Effector memory CD8-positive, alpha-beta T cell (primary cell): ENCODE data around the gene DNAI2.
A peak's percentile ranks its signal among the peaks of the same experiment; 100 is the strongest.

ENCODE experiments used
- ATAC-seq: fragments of 150-1000 bp; cut with Tn5 transposase; replicated peaks from 2 replicates; pipeline ENCODE4 v1.10.0; 2021; ENCODE audit warnings: mild to moderate bottlenecking, moderate library complexity
- DNase-seq, 3 experiments: peaks; one replicate each; pipeline ENCODE4 v3.0.0; 2021
- H3K27ac Mint-ChIP-seq, 2 donors: one replicate each; pipeline ENCODE4 v1.8.0; 2022; ENCODE audit warnings: mild to moderate bottlenecking in 2 of 2, mixed read lengths in 2 of 2, moderate library complexity in 2 of 2
- H3K27me3 Mint-ChIP-seq, 2 donors: one replicate each; pipeline ENCODE4 v1.8.0; 2022; ENCODE audit warnings: mixed read lengths in 2 of 2
- H3K36me3 Mint-ChIP-seq: one replicate; pipeline ENCODE4 v1.8.0; 2022; ENCODE audit warnings: mild to moderate bottlenecking, moderate library complexity, mixed read lengths; ENCODE audit not compliant: insufficient read depth
- H3K4me1 Mint-ChIP-seq, 2 donors: one replicate each; pipeline ENCODE4 v1.8.0; 2022; ENCODE audit warnings: low read depth in 2 of 2, mixed read lengths in 2 of 2
- H3K4me3 Mint-ChIP-seq, 2 donors: one replicate each; pipeline ENCODE4 v1.8.0; 2022; ENCODE audit warnings: mild to moderate bottlenecking in 2 of 2, mixed read lengths in 2 of 2, moderate library complexity in 2 of 2
- H3K9me3 Mint-ChIP-seq, 2 donors: one replicate each; pipeline ENCODE4 v1.8.0; 2022; ENCODE audit warnings: mixed read lengths in 2 of 2
- total RNA-seq, 9 experiments: gene quantifications; one replicate each; lab custom pipeline; 2026; lab: John Stamatoyannopoulos, UW

DNAI2 gene
- total RNA-seq: 0.12 to 3.9 (median 0.67) reads per million in 9 experiments

- Mint-ChIP-seq H3K4me1 (peaks cover 30 to 37% of the 10 kb centered on the region in 2 donors), H3K9me3 (no peaks in the 10 kb centered on the region), H3K36me3 (peaks cover 10% of the 10 kb centered on the region), H3K27me3 (peaks cover 6 to 7% of the 10 kb centered on the region in 2 donors), H3K27ac (peak within 1 kb of the TSS; percentile 91 to 96), H3K4me3 (peak within 1 kb of the TSS; percentile 80 to 86)
- ATAC-seq (peak; percentile 65), DNase-seq (no peak)
These were observed at the start of gene DNAI2 for GRCh38 chr17:74274060-74274708. Gene DNAI2 (plus strand): TSS chr17:74274234. CDS start chr17:74281818, 7,584 bp downstream.

GRCh38 chr17:74224959-74225725 lies 48.9 kb upstream of the DNAI2 start:
- DNase-seq (no peak), ATAC-seq (no peak)
- Mint-ChIP-seq H3K36me3 (peaks cover 11% of the 10 kb centered on the region), H3K27me3 (no peaks in the 10 kb centered on the region), H3K27ac (peak overlapping the region in 1 of 2 donors; percentile 27), H3K4me3 (no peak overlapping the region), H3K9me3 (no peaks in the 10 kb centered on the region), H3K4me1 (peaks cover 6 to 10% of the 10 kb centered on the region in 2 donors)

GRCh38 chr17:74226252-74226651 lies 47.8 kb upstream of the DNAI2 start:
- Mint-ChIP-seq H3K27me3 (no peaks in the 10 kb centered on the region), H3K36me3 (peaks cover 12% of the 10 kb centered on the region), H3K27ac (peak overlapping the region in 1 of 2 donors; percentile 27), H3K9me3 (no peaks in the 10 kb centered on the region), H3K4me1 (peaks cover 6 to 10% of the 10 kb centered on the region in 2 donors), H3K4me3 (no peak overlapping the region)
- no peak for ATAC-seq
- no peak for DNase-seq

GRCh38 chr17:74227271-74228080 lies 46.6 kb upstream of the DNAI2 start:
- Mint-ChIP-seq H3K4me1 (peaks cover 6 to 10% of the 10 kb centered on the region in 2 donors), H3K9me3 (no peaks in the 10 kb centered on the region), H3K36me3 (peaks cover 21% of the 10 kb centered on the region), H3K27ac (no peak overlapping the region), H3K27me3 (no peaks in the 10 kb centered on the region), H3K4me3 (no peak overlapping the region)
- ATAC-seq (no peak), DNase-seq (no peak)

- H3K27ac Mint-ChIP-seq: no peak overlapping the region
- H3K9me3 Mint-ChIP-seq: no peaks in the 10 kb centered on the region
- ATAC-seq (no peak), DNase-seq (no peak)
- H3K4me3 Mint-ChIP-seq: no peak overlapping the region
- peaks cover 6 to 10% of the 10 kb centered on the region in 2 donors for H3K4me1 Mint-ChIP-seq
- peaks cover 21% of the 10 kb centered on the region for H3K36me3 Mint-ChIP-seq
- H3K27me3 Mint-ChIP-seq: no peaks in the 10 kb centered on the region
These were observed 45.6 kb upstream of the DNAI2 start for GRCh38 chr17:74228306-74228978.

- H3K27ac Mint-ChIP-seq: no peak overlapping the region
- H3K27me3 Mint-ChIP-seq: no peaks in the 10 kb centered on the region
- peaks cover 6 to 10% of the 10 kb centered on the region in 2 donors for H3K4me1 Mint-ChIP-seq
- H3K4me3 Mint-ChIP-seq: no peak overlapping the region
- ATAC-seq: no peak
- peaks cover 16% of the 10 kb centered on the region for H3K36me3 Mint-ChIP-seq
- no peaks in the 10 kb centered on the region for H3K9me3 Mint-ChIP-seq
- no peak for DNase-seq
These were observed 43.1 kb upstream of the DNAI2 start for GRCh38 chr17:74230896-74231295.

GRCh38 chr17:74231928-74232907 lies 41.8 kb upstream of the DNAI2 start:
- no peaks in the 10 kb centered on the region for H3K9me3 Mint-ChIP-seq
- peaks cover 2 to 4% of the 10 kb centered on the region in 2 donors for H3K4me1 Mint-ChIP-seq
- no peak overlapping the region for H3K4me3 Mint-ChIP-seq
- H3K27ac Mint-ChIP-seq: peak overlapping the region in 1 of 2 donors; percentile 60
- peaks cover 15% of the 10 kb centered on the region for H3K36me3 Mint-ChIP-seq
- ATAC-seq: no peak
- DNase-seq: no peak
- H3K27me3 Mint-ChIP-seq: no peaks in the 10 kb centered on the region

- H3K27ac Mint-ChIP-seq: no peak overlapping the region
- no peak overlapping the region for H3K4me3 Mint-ChIP-seq
- no peaks in the 10 kb centered on the region for H3K27me3 Mint-ChIP-seq
- H3K4me1 Mint-ChIP-seq: peaks cover 0 to under 1% of the 10 kb centered on the region in 2 donors
- DNase-seq (no peak), ATAC-seq (no peak)
- H3K36me3 Mint-ChIP-seq: peaks cover 20% of the 10 kb centered on the region
- H3K9me3 Mint-ChIP-seq: no peaks in the 10 kb centered on the region
These were observed 40.1 kb upstream of the DNAI2 start for GRCh38 chr17:74233937-74234336.

GRCh38 chr17:74234486-74234885 lies 39.5 kb upstream of the DNAI2 start:
- DNase-seq (no peak), ATAC-seq (no peak)
- Mint-ChIP-seq H3K4me3 (no peak overlapping the region), H3K27me3 (no peaks in the 10 kb centered on the region), H3K4me1 (no peaks in the 10 kb centered on the region), H3K36me3 (peaks cover 20% of the 10 kb centered on the region), H3K27ac (no peak overlapping the region), H3K9me3 (no peaks in the 10 kb centered on the region)

- Mint-ChIP-seq H3K27me3 (no peaks in the 10 kb centered on the region), H3K9me3 (no peaks in the 10 kb centered on the region), H3K27ac (no peak overlapping the region), H3K4me3 (no peak overlapping the region), H3K4me1 (no peaks in the 10 kb centered on the region), H3K36me3 (peaks cover 20% of the 10 kb centered on the region)
- no peak for ATAC-seq
- DNase-seq: no peak
These were observed 38.9 kb upstream of the DNAI2 start for GRCh38 chr17:74235040-74235581.

GRCh38 chr17:74235911-74236371 lies 38.1 kb upstream of the DNAI2 start:
- Mint-ChIP-seq H3K4me3 (no peak overlapping the region), H3K4me1 (no peaks in the 10 kb centered on the region), H3K9me3 (no peaks in the 10 kb centered on the region), H3K36me3 (peaks cover 24% of the 10 kb centered on the region), H3K27ac (no peak overlapping the region), H3K27me3 (no peaks in the 10 kb centered on the region)
- no peak for ATAC-seq
- no peak for DNase-seq

GRCh38 chr17:74237321-74237720 lies 36.7 kb upstream of the DNAI2 start:
- no peaks in the 10 kb centered on the region for H3K27me3 Mint-ChIP-seq
- H3K9me3 Mint-ChIP-seq: no peaks in the 10 kb centered on the region
- no peak overlapping the region for H3K27ac Mint-ChIP-seq
- H3K36me3 Mint-ChIP-seq: peaks cover 18% of the 10 kb centered on the region
- H3K4me3 Mint-ChIP-seq: no peak overlapping the region
- peaks cover 0 to 2% of the 10 kb centered on the region in 2 donors for H3K4me1 Mint-ChIP-seq
- DNase-seq (no peak), ATAC-seq (no peak)
